VCaP (cell line): ENCODE measurements around the gene ABI3BP.

Source experiments
- H3K27ac ChIP-seq: fragments of 450-650 bp; 2 replicates; pipeline ENCODE4 v1.5.1; 2017
- CTCF ChIP-seq: fragments of 450-650 bp; conservative IDR thresholded peaks from 2 replicates; pipeline ENCODE4 v1.5.1; 2017; ENCODE audit warnings: mild to moderate bottlenecking, moderate library complexity

ABI3BP gene

GRCh38 chr3:100941451-100941850 is 51.8 kb downstream of the ABI3BP start:
- TF ChIP-seq CTCF: no peak
- no peak overlapping the region for H3K27ac ChIP-seq

GRCh38 chr3:100941041-100941440 is 52.2 kb downstream of the ABI3BP start:
- H3K27ac ChIP-seq: no peak overlapping the region
- TF ChIP-seq CTCF: no peak

GRCh38 chr3:100936931-100937330 is 56.3 kb downstream of the ABI3BP start:
- no peak overlapping the region for H3K27ac ChIP-seq
- no peak for TF ChIP-seq CTCF

GRCh38 chr3:100932491-100932890 is 60.7 kb downstream of the ABI3BP start:
- H3K27ac ChIP-seq: no peak overlapping the region
- TF ChIP-seq CTCF: no peak

GRCh38 chr3:100928638-100929428 is 64.4 kb downstream of the ABI3BP start:
- no peak for TF ChIP-seq CTCF
- no peak overlapping the region for H3K27ac ChIP-seq

- H3K27ac ChIP-seq: no peak overlapping the region
- no peak for TF ChIP-seq CTCF
Observed at GRCh38 chr3:100927775-100928174, 65.4 kb downstream of the ABI3BP start.

- no peak overlapping the region for H3K27ac ChIP-seq
- no peak for TF ChIP-seq CTCF
Observed at GRCh38 chr3:100915706-100916495, 77.3 kb downstream of the ABI3BP start.
